Activated CD8-positive, alpha-beta memory T cell treated with anti-CD3 and anti-CD28 coated beads, Interleukin-2, amount 50 U/mL, for 4 hours (primary cell): ENCODE data around the gene CCDC88B.

Experiments used
- DNase-seq: peaks from one replicate; pipeline ENCODE4 v3.0.0-alpha.2; 2020

CCDC88B gene

GRCh38 chr11:64384981-64385944, 45.3 kb downstream of the CCDC88B start:
- DNase-seq = no peak

- no peak for DNase-seq
Observed at GRCh38 chr11:64385945-64386704, 46.1 kb downstream of the CCDC88B start.

- no peak for DNase-seq
Observed at GRCh38 chr11:64387916-64388315, 47.9 kb downstream of the CCDC88B start.

GRCh38 chr11:64388894-64389293, 48.9 kb downstream of the CCDC88B start:
- DNase-seq = no peak

GRCh38 chr11:64389851-64390250, 49.8 kb downstream of the CCDC88B start:
- DNase-seq = no peak

- DNase-seq = no peak
Observed at GRCh38 chr11:64390558-64390957, 50.6 kb downstream of the CCDC88B start.

- no peak for DNase-seq
Observed at GRCh38 chr11:64391839-64392238, 51.8 kb downstream of the CCDC88B start.

GRCh38 chr11:64395545-64396078, 55.6 kb downstream of the CCDC88B start:
- DNase-seq = no peak

- DNase-seq = no peak
Observed at GRCh38 chr11:64396079-64396591, 56.1 kb downstream of the CCDC88B start.

- DNase-seq = no peak
Observed at GRCh38 chr11:64400102-64400501, 60.1 kb downstream of the CCDC88B start.

GRCh38 chr11:64400667-64401066, 60.7 kb downstream of the CCDC88B start:
- DNase-seq = no peak

- no peak for DNase-seq
Observed at GRCh38 chr11:64401775-64402174, 61.8 kb downstream of the CCDC88B start.

- no peak for DNase-seq
Observed at GRCh38 chr11:64403106-64403505, 63.1 kb downstream of the CCDC88B start.

- DNase-seq = no peak
Observed at GRCh38 chr11:64406221-64406946, 66.4 kb downstream of the CCDC88B start.
